Activated CD8-positive, alpha-beta memory T cell treated with anti-CD3 and anti-CD28 coated beads, Interleukin-2, amount 50 U/mL, for 1 hour (primary cell): ENCODE data around the gene ATG13.

Source experiments
- DNase-seq: peaks from one replicate; pipeline ENCODE4 v3.0.0-alpha.2; 2020; ENCODE audit errors: extremely low read depth

Gene ATG13

GRCh38 chr11:46675949-46676348 is 58.6 kb downstream of the ATG13 start:
- DNase-seq: no peak

GRCh38 chr11:46676436-46677158 is 59.2 kb downstream of the ATG13 start:
- DNase-seq: no peak

DNA sequence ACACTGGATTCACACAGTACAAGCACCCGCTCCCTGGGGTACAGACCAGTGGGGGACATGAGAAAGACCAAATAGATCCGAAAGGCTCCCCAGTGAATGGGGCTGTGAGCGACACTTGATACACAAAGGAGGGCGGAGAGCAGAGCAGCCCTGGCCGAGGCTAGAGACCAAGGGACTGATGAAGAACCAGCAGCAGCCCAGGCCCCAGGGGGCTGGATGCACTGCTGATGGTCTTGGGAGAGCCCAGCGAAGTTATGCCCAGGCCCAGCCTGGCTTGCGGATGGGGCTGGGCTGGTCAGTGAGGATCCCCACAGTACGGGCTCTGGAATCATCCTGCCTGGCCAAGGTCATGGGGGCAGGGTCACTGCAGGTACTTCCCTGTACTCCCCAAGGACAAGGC is 59.8 kb downstream of the ATG13 start:
- DNase-seq: no peak

DNA sequence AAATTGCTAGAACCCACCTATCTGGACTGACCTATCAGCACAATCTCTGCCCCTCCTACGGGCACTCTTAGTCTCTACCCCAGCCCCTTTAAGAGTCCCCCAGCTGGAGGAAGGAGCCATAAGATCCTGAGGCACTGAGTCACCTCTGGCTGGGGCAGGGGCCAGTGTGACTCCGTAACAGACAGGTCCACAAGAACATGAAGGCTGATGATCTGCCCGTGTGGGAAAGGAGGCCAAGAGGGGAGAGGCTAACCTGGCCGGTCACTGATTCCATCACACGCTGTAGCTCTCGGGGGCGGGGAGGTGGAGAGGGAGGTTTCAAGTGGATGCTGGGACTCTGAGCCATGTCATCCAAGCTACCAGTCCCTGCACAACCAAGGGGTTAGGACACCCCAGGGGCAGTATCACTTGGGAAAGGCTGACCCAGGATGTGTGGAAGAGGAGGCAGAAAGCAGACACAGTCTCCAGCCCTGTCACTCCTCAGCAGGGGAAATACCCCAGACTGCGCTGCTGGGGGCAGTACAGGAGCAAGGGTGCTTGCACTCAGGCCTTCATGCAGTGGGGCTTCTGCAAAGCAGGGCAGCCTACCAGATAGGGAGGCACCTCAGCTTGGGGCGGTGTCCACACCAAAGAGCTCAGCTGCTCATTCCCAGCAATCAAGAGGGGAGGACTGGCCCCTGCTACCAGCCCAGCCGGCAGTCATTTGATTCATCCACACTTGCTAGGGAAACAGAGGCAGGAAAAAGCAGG is 60.8 kb downstream of the ATG13 start:
- DNase-seq: no peak

DNA sequence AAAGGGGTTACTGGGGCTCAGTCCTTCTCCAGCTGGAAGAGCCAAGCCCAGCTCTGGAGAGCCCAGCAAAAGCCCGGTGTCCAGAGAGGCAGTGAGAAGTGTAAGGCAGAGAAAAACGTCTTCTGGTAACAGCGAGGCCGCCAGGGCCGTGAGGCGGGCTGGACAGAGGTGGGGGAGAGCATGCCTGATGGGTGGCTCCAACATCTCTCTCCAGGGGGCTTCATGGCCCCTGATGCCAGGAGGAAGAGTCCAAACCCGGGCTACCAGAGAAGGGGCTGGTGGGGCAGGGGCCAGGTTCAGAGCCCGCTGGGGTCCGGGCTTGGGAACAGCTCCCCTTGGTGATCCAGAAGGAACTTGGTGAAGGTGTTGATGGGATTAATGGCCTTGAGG is 61.4 kb downstream of the ATG13 start:
- DNase-seq: no peak

DNA sequence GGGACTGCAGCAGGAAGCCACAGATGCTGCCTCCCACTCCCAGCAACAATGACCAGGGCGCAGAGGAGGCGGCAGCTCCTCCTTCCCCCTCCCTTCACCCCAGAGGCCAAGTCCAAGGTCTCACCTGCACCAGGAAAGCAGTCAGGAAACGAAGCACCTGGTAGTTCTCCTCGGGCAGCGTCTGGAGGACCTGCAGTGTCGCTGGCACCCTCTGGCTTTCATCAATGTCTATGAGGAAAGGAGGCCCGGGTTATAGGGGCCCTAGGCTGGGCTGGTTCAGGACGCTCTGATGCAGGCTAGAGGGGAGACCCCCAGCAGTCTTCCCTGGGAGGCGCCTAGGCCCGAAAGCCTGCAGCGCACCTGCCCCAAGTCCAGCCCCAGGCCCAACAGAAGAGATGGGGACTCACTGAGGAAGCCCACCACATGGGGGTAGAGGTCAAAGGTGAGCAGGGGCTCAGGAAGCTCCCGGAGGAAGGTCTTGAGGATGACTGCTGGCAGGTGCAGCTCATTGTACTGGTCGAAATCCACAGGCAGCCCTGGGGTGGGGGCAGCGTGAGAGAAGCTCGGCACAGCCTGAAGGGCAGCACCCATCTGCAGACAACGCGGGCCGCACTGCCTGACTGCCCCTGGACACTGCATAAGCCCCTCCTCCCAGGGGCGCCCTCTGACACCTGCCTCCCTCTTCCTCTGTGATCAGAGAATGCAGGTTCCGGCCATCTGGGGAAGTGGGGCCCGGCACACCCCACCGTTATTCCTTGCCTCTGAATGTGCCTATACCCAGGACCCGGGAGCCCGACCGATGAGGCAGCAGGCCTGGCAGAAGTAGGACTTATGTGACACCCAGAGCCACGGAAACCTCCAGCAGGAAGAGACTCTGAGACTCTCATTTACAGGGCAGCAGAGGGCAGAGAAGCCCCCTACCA is 62.1 kb downstream of the ATG13 start:
- no peak for DNase-seq

GRCh38 chr11:46680164-46680760 is 62.9 kb downstream of the ATG13 start:
- no peak for DNase-seq

- no peak for DNase-seq
Measured at GRCh38 chr11:46680815-46681214, 63.5 kb downstream of the ATG13 start.

- DNase-seq: no peak
Measured at GRCh38 chr11:46681814-46682213, 64.5 kb downstream of the ATG13 start.

DNA sequence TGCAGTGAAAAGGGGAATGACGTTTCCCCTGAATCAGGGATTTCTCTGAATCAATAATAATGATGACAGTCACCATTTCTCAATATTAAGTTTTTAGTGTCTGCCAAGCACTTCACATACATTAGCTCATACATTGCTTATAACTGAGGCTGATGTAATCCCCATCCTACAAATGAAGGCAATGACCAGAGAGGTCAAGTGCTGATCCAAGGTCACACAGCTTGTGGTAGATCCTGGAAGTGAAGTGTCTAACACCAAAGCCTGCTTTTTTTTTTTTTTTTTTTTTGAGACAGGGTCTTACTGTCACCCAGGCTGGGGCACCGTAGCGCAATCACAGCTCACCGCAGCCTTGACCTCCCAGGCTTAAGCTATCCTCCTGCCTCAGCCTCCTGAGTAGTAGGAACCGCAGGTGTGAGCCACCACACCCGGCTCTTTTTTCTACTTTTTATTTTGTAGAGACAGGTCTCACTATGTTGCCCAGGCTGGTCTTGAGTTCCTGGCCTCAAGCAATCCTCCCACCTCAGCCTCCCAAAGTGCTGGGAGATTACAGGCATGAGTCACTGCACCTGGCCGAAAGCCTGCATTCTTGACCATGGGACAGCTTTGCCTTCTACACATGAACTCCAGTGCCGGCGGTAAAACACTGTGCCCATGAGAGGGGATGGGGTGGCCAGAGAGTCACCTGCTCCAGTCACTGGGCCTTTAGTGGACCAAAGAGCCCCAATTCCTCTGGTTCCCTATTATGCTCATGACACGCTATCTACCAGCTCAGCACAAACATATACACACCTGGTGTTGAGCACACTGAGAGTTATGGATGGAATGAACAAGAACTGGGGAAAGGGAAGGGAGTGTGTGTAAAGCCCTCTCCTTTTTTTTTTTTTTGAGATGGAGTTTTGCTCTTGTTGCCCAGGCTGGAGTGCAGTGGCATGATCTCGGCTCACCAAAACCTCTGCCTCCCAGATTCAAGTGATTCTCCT is 65.7 kb downstream of the ATG13 start:
- DNase-seq: no peak

GRCh38 chr11:46684367-46684766 is 67.0 kb downstream of the ATG13 start:
- DNase-seq: no peak

DNA sequence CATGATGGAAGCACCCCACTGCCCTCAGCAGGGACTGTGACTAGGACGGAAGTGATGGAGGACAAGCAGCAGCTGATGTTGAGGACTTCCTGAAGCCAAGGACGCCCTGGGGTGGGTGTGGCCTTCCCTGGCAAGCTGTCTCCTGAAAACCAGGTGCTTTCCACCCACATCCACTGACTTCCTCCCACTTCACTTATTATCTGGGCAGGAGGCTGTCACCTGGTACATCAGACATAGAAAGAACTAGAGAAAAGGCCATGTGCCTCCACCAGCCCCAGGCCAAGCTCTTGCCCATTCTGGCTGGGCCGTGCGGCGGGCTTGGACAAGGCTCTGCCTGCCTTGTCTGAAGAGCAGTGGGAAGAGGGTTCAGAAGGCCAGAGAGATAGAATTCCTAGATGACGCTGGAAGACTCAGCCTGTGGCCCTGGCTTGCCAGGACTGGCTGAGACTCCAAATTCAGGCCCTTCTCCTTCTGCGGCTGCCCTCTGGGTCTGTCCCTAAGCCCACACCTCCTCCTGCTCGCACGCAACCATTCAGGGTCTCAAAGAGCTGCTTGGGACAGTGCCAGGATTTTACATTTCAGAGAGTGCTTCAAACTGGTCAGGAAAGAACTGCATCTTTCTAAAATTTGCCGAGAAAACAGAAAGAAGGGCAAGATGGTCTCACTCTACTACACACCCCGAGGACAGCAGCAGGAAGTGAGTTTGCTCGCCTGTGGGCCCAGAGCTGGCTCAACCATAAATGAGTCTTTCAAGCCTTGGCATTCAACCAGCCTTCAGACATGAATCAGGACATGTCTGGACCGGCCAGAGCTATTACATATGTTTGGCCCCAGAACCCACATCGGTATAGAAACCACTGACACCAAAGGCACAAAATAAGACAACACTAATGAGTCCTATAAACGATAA is 69.8 kb downstream of the ATG13 start:
- no peak for DNase-seq

DNA sequence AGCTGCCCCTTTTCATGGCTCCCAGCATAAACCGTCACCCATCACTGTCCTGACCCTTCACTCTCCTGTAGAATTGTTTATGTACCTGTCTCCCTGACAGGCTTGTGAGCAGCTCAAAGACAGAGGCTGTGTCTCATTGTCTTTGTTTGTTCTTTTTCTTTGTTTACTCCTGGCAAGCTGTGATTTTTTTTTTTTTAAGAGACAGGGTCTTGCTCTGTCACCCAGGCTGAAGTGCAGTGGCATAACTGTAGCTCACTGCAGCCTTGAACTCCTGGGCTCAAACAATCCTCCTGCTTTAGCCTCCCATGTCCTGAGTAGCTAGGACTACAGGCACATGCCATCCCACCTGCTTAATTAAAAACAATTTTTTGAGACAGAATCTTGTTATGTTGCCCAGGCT is 73.3 kb downstream of the ATG13 start:
- no peak for DNase-seq

- DNase-seq: no peak
Measured at GRCh38 chr11:46692450-46692849, 75.1 kb downstream of the ATG13 start.

- no peak for DNase-seq
Measured at GRCh38 chr11:46693597-46694012, 76.3 kb downstream of the ATG13 start.

- no peak for DNase-seq
Measured at GRCh38 chr11:46694072-46694471, 76.7 kb downstream of the ATG13 start.

DNA sequence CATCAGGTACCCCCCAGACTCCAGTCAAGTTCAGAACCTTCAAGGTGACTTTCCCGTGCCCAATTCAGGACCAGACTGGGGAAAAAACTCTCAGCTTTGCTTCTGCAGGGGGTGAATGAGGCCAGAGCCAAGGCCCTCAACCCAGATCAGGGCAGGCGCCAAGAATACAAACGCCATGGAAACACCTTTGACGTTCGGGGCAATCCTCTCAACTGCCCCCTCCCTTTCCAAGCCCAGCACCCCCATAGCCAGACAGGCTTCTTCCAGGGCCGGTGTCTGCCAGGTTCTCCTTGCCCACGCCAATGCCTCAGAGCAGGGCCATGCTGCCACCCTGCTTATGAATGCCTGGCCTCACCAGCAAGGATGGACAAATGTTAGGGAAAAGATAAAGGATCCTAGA is 77.3 kb downstream of the ATG13 start:
- DNase-seq: no peak

- no peak for DNase-seq
Measured at GRCh38 chr11:46695345-46696211, 78.2 kb downstream of the ATG13 start.

DNA sequence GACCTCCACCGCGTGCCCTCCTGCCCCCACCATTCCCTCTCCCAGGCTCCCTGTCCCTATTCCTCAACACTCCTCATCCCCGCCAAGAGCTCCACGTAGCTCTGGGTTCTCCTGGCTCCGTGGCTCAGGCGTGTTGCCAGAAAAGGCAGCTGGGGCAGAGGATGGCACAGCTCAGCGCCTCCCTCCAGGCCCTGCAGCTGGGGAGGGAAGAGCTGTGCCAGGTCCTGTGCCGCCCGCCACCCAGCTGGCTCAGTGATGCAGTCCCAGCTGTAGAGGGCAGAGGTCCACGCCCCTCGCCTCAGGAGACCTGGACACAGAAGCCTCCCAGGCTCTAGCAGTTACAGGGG is 78.8 kb downstream of the ATG13 start:
- no peak for DNase-seq
